Keratinocyte (primary cell): Measurements from ENCODE around the gene EFNA1. TPM values are rescaled to one million over a fixed set of nuclear protein-coding genes. Genes with fewer than 3 reads are reported as not detected.

ENCODE experiments used
- DNase-seq: peaks from one replicate; pipeline ENCODE4 v3.0.0-alpha.2; 2011; ENCODE audit warnings: low read depth, missing footprints, low spot score
- FAIRE-seq: peaks from 2 replicates; lab custom pipeline; 2011; peaks lifted over from hg19 to GRCh38; lab: Jason Lieb, UNC
- H2AFZ ChIP-seq: 2 replicates; pipeline ENCODE4 v1.6.0; 2012; ENCODE audit warnings: low read length, control low read depth, inconsistent platforms; ENCODE audit not compliant: control insufficient read depth
- H3K27ac ChIP-seq: 2 replicates; pipeline ENCODE4 v1.5.1; 2011; ENCODE audit warnings: low read length; ENCODE audit not compliant: control insufficient read depth, insufficient read depth
- H3K27me3 ChIP-seq: 3 replicates; pipeline ENCODE4 v1.6.0; 2011; ENCODE audit warnings: low read length; ENCODE audit not compliant: control insufficient read depth, insufficient read depth; ENCODE audit errors: extremely low read depth
- H3K36me3 ChIP-seq, 2 experiments: 2 replicates in 1 of 2; 3 replicates in 1 of 2; pipeline ENCODE4 v1.5.1; 2011; ENCODE audit warnings: low read length in 2 of 2, mild to moderate bottlenecking in 1 of 2; ENCODE audit not compliant: control insufficient read depth in 2 of 2, insufficient read depth in 2 of 2; ENCODE audit errors: extremely low read depth in 1 of 2
- H3K4me1 ChIP-seq: 3 replicates; pipeline ENCODE4 v1.5.1; 2011; ENCODE audit warnings: low read length; ENCODE audit not compliant: control insufficient read depth, insufficient read depth; ENCODE audit errors: extremely low read depth
- H3K4me2 ChIP-seq: 3 replicates; pipeline ENCODE4 v1.6.0; 2011; ENCODE audit warnings: low read depth, low read length; ENCODE audit not compliant: control insufficient read depth, insufficient read depth; ENCODE audit errors: extremely low read depth
- H3K4me3 ChIP-seq, 3 experiments: fragments of 200-600 bp in 1 of 3; sonication (generic) in 1 of 3; 2 replicates in 2 of 3; 3 replicates in 1 of 3; pipeline ENCODE4 v1.5.1; 2011 to 2016; ENCODE audit warnings: low read length in 3 of 3, mild to moderate bottlenecking in 3 of 3, control low read depth in 2 of 3, inconsistent platforms in 1 of 3, low read depth in 1 of 3, mixed read lengths in 1 of 3, mixed run types in 1 of 3, moderate library complexity in 1 of 3; ENCODE audit not compliant: control insufficient read depth in 2 of 3, insufficient read depth in 2 of 3; ENCODE audit errors: extremely low read depth in 1 of 3
- H3K79me2 ChIP-seq: 2 replicates; pipeline ENCODE4 v1.6.0; 2012; ENCODE audit warnings: low read length; ENCODE audit not compliant: control insufficient read depth, insufficient read depth
- H3K9ac ChIP-seq: 3 replicates; pipeline ENCODE4 v1.6.0; 2011; ENCODE audit warnings: low read length; ENCODE audit not compliant: control insufficient read depth, insufficient read depth; ENCODE audit errors: extremely low read depth
- H3K9me1 ChIP-seq: 3 replicates; pipeline ENCODE4 v1.6.0; 2011; ENCODE audit warnings: low read length; ENCODE audit not compliant: control insufficient read depth, insufficient read depth; ENCODE audit errors: extremely low read depth
- H3K9me3 ChIP-seq: 2 replicates; pipeline ENCODE4 v1.5.1; 2012; ENCODE audit warnings: low read depth, low read length; ENCODE audit not compliant: control insufficient read depth
- H4K20me1 ChIP-seq: 3 replicates; pipeline ENCODE4 v1.6.0; 2011; ENCODE audit warnings: low read length; ENCODE audit not compliant: control insufficient read depth, insufficient read depth; ENCODE audit errors: extremely low read depth
- EZH2 ChIP-seq: IDR thresholded peaks from one replicate; pipeline ENCODE4 v1.6.1; 2012; ENCODE audit warnings: inconsistent platforms, mild to moderate bottlenecking, low read length, moderate library complexity
- dilution Hi-C: fragments of 300-500 bp; cut with MboI; formaldehyde crosslinking; loops from one replicate; pipeline ENCODE4 v1.7.0; 2020; ENCODE audit warnings: low sequenced_read_pairs; ENCODE audit not compliant: extremely low pct_ligation_motif_present
- polyA plus RNA-seq, 5 experiments: library from polyadenylated mRNA; depleted of rRNA in 3 of 5; stranded (reverse) in 3 of 5; stranded (forward) in 1 of 5; unstranded in 1 of 5; fragments of >200 nt; gene quantifications; 1 replicate in 1 of 5; 2 replicates in 3 of 5; 3 replicates in 1 of 5; pipeline versions ENCODE4 v1.2.1 to v1.2.3, GENCODE V29; 2011 to 2012; ENCODE audit warnings: missing spikeins in 2 of 5, low read depth in 1 of 5, low replicate concordance in 1 of 5
- TF ChIP-seq, protein P1 (sequence below), 3 experiments: IDR thresholded peaks in 1 of 3; conservative IDR thresholded peaks in 1 of 3; optimal IDR thresholded peaks in 1 of 3; 2 replicates in 2 of 3; 3 replicates in 1 of 3; pipeline versions ENCODE3 to v1.5.1; 2011; ENCODE audit warnings: low read length in 3 of 3, mild to moderate bottlenecking in 3 of 3, moderate library complexity in 2 of 3, control low read depth in 1 of 3, inconsistent platforms in 1 of 3; ENCODE audit not compliant: insufficient read depth in 2 of 3; ENCODE audit errors: extremely low read depth in 1 of 3

The EFNA1 gene
- polyA plus RNA-seq, 1 donor (not counting 4 experiments of a cell fraction or from before 2014, with no cell fraction given), result 77.5 TPM

DNA sequence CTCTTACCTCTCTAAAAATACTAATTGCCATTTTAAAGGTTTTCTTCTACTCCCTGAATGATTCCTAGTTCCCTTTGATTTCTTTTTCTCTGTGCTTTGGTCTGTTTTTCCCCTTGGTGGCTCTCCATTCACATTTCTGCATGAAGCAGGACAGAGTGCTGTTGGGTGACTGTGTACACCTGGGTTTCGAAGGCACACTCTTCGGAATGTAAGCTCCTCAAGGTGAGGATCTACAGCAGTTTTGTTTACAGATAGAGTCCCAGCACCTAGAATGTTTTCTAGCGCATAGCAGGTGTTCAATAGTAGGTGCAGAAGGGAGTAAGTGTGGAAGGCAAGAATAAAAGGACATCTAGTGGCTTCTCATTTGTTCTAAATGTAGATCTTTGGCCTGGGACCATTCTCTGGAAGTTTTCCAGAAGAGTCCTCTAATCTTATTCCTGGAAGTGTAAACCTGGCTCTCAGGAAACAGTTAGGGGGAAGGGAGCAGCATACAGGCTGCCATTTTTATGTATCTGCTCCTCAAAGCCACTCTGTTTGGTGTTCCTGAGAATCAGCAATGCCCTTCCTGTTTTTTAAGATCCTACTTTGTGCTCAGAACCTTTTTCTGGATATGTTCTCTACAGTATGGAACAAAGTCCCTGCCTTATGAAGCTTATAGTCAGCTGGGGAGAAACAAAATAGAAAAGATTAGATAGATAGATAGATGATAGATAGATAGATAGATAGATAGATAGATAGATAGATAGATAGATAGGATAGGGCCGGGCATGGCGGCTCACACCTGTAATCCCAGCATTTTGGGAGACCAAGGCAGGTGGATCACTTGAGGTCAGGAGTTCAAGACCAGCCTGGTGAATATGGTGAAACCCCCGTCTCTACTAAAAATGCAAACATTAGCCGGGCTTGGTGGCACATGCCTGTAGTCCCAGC lies 22.8 kb upstream of the EFNA1 start:
- Histone ChIP-seq H3K4me2 (no peak overlapping the region), H3K79me2 (no peaks in the 10 kb centered on the region), H4K20me1 (no peaks in the 10 kb centered on the region), H3K4me1 (no peaks in the 10 kb centered on the region), H3K9me1 (no peaks in the 10 kb centered on the region), H3K4me3 (no peak overlapping the region), H3K27me3 (no peaks in the 10 kb centered on the region), H3K36me3 (no peaks in the 10 kb centered on the region), H3K27ac (no peak overlapping the region), H2AFZ (no peak overlapping the region), H3K9ac (no peak overlapping the region), H3K9me3 (no peaks in the 10 kb centered on the region)
- dilution Hi-C loops, result no loop called here
- FAIRE-seq, result no peak
- no peak for TF ChIP-seq EZH2
- DNase-seq, result no peak

DNA sequence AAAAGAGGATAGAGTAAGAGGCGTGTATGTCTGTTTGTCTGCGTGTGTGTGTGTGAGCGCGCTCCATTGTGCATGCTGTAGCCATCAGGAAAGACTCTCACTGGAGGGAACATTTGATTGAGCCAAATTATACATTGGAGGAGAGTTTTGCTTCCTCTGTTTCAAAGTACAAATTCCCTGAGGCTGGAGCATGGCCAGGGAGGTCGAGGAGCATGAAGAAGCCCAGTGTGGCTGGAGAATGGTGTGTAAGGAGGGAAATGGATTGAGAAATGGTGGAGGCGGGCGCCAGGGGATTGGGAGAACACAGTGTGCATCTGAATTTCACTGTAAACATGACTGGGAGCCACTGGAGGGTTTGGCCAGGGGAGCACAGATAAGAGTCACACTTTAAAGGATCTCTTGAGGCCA lies 22.1 kb upstream of the EFNA1 start:
- DNase-seq (no peak), FAIRE-seq (no peak)
- no peak overlapping the region for H3K4me2 ChIP-seq
- H4K20me1 ChIP-seq, result no peaks in the 10 kb centered on the region
- no peaks in the 10 kb centered on the region for H3K79me2 ChIP-seq
- no peak for TF ChIP-seq EZH2
- H2AFZ ChIP-seq, result no peak overlapping the region
- no peak overlapping the region for H3K27ac ChIP-seq
- no peaks in the 10 kb centered on the region for H3K36me3 ChIP-seq
- no peaks in the 10 kb centered on the region for H3K9me3 ChIP-seq
- no peaks in the 10 kb centered on the region for H3K27me3 ChIP-seq
- no peak overlapping the region for H3K9ac ChIP-seq
- no peaks in the 10 kb centered on the region for H3K4me1 ChIP-seq
- dilution Hi-C loops, result no loop called here
- H3K9me1 ChIP-seq, result no peaks in the 10 kb centered on the region
- H3K4me3 ChIP-seq, result no peak overlapping the region

DNA sequence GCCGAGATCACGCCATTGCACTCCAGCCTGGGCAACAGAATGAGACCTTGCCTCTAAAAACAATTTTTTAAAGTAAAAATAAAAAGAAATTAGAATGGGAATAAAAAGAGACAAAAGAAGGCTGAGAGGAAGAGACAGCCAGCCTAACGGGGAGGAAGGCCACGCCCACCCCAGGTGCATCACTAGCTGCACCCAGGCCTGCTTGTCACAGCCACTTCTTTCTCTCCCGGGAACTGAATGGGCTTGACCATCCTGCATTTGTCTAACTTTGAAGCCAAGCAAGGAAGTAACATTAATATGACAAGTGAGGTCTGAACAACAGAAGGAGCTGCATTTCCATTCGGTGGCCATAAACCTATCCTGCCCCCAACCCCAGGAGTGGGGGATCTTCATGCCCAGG lies 20.8 kb upstream of the EFNA1 start:
- H3K9me1 ChIP-seq, result no peaks in the 10 kb centered on the region
- no peak for TF ChIP-seq EZH2
- TF ChIP-seq, protein P1, sequence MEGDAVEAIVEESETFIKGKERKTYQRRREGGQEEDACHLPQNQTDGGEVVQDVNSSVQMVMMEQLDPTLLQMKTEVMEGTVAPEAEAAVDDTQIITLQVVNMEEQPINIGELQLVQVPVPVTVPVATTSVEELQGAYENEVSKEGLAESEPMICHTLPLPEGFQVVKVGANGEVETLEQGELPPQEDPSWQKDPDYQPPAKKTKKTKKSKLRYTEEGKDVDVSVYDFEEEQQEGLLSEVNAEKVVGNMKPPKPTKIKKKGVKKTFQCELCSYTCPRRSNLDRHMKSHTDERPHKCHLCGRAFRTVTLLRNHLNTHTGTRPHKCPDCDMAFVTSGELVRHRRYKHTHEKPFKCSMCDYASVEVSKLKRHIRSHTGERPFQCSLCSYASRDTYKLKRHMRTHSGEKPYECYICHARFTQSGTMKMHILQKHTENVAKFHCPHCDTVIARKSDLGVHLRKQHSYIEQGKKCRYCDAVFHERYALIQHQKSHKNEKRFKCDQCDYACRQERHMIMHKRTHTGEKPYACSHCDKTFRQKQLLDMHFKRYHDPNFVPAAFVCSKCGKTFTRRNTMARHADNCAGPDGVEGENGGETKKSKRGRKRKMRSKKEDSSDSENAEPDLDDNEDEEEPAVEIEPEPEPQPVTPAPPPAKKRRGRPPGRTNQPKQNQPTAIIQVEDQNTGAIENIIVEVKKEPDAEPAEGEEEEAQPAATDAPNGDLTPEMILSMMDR (optimal IDR thresholded peaks at IDR 0.05 in 1 of 3, IDR thresholded peaks at IDR 0.05 in 1 of 3, conservative IDR thresholded peaks at IDR 0.05 in 1 of 3; ENCODE audit: extremely low read depth in 1 of 3, insufficient read depth in 2 of 3, low read length in 3 of 3), result no peak

More for the DNA sequence above, 20.8 kb upstream of the EFNA1 start:
- Histone ChIP-seq H2AFZ (no peak overlapping the region), H3K4me2 (no peak overlapping the region), H3K9ac (no peak overlapping the region), H3K9me3 (no peaks in the 10 kb centered on the region), H3K27ac (no peak overlapping the region), H3K36me3 (no peaks in the 10 kb centered on the region), H3K4me1 (no peaks in the 10 kb centered on the region), H3K4me3 (no peak overlapping the region), H3K27me3 (no peaks in the 10 kb centered on the region), H4K20me1 (no peaks in the 10 kb centered on the region), H3K79me2 (no peaks in the 10 kb centered on the region)
- FAIRE-seq (no peak), DNase-seq (no peak)
- dilution Hi-C loops, result no loop called here
